GM21515 (cell line): ENCODE results near the gene ZNF217.
"Not testable (repeated sequence)": the region's sequence is repeated elsewhere in the genome, so short reads cannot be mapped to it uniquely, and the experiment has no call there.

Source experiments
- ATAC-seq: cut with Tn5 transposase; IDR thresholded peaks from one replicate; pipeline ENCODE4 v1.9.1; 2021; ENCODE audit not compliant: unreplicated experiment

Gene ZNF217

DNA sequence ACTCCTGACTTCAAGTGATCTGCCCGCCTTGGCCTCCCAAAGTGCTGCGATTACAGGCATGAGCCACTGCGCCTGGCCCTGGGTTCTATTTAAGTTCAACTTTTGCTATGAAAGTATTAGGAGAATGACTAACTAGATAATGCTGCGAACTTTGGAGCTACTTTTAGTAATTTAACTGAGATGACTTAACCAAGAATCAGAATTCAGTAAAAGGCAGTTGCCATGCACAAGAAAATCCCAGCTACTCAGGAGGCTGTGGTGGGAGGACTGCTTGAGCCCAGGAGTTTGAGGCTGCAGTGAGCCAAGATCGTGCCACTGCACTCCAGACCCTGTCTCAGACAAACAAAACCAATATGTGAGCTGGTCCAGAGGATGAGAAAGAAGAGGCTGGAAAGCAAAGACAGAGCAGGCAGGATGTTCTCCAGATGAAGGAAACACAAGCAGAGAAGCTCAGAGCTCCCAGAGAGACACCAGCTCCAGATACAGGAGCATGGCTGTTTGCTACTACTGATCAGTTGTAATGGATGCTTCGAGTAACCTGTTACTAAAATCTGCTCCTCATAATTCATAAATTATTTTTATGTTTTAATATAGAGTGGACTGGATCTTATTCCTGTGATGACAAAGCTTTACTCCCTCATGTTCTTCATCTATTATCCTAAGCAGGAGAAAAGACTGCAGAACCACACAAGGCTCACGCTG is 23.9 kb downstream of the ZNF217 start:
- no peak for ATAC-seq

DNA sequence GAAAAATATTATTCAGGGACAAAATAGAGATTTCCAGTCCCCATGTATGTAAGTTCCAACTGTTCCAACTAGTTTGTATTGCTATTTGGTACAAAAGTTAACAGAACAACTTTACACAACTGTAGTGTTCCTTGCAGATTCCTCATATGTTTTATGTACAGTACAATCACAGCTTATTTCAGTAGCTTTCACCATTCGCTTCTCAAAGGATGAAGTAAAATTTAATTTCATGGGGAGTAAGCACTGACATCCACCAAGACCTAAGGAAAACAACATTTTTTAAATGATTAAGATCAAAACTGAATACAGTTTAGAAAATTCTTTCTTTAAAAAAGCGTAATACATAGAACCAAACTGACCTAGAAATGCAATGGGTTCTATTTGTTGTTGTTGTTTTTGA is 24.6 kb downstream of the ZNF217 start:
- ATAC-seq, result no peak

DNA sequence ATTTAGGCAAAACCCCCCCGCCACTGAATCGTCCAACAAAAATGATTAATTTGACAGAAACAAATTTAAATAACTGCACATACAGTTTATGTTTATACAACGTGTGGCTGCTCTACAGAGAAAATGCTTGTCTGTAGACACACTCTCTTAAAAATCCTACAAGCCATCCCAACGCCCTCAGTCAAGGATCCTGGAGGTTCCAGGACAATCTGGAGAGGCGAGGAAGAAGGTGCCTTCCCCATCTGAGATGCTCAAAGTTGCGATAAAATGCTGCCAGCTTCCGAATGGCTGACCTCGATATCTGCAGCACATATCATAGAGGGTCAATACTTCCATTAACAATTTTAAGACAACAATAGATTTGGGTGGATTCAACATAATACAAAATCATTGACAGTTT is 25.3 kb downstream of the ZNF217 start:
- no peak for ATAC-seq

DNA sequence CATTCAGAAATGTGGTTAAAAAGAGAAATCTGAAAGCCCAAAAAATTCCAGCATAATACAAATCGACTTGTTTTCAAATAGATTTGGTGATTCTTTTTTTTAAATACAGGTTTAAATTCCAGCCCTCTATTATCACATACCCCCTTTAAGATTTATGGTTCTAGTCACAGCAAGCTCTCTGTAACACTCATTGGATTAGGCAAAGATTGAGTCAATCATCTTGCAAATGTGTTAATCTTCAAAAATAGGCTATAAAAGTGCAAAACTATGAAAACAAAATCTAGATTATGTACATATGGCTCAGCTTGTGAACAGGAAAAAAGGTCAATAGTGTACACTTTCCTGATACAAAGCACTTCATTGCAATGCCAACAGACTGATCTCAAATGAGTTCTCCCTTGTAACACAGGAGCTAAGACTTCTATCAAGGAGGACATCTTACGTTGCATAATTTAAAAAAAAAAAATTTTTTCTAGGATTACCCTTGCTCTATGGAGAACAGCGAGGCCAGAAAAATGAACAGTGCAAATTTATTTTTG is 26.2 kb downstream of the ZNF217 start:
- no peak for ATAC-seq

DNA sequence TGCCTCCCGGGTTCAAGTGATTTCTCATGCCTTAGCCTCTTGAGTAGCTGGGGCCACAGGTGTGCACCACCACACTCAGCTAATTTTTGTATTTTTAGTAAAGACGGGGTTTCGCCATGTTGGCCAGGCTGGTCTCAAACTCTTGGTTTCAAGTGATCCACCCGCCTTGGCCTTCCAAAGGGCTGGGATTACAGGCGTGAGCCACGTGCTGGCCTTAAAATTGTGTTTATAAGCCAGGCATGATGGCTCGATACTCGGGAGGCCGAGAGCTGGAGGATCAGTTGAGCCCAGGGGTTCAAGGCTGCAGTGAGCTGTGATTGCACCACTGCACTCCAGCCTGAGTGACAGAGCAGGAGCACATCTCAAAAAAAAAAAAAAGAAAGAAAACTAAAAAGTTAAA is 27.0 kb downstream of the ZNF217 start:
- ATAC-seq, result not testable (repeated sequence)

DNA sequence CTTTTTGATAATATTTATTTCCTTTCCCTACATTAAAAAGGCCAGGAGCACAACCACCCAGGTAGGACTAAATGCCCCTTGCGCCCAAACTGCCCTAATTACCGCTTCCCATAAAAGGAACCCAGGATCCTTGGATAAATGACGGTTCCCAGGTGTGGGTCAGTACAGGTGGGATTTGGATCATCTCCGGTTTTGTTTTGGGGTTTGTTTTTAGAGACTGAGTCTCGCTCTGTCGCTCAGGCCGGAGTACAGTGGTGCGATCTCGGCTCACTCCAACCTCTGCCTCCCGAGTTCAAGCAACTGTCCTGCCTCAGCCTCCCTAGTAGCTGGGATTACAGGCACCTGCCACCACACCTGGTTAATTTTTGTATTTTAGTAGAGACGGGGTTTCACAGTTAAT is 28.4 kb downstream of the ZNF217 start:
- no peak for ATAC-seq

DNA sequence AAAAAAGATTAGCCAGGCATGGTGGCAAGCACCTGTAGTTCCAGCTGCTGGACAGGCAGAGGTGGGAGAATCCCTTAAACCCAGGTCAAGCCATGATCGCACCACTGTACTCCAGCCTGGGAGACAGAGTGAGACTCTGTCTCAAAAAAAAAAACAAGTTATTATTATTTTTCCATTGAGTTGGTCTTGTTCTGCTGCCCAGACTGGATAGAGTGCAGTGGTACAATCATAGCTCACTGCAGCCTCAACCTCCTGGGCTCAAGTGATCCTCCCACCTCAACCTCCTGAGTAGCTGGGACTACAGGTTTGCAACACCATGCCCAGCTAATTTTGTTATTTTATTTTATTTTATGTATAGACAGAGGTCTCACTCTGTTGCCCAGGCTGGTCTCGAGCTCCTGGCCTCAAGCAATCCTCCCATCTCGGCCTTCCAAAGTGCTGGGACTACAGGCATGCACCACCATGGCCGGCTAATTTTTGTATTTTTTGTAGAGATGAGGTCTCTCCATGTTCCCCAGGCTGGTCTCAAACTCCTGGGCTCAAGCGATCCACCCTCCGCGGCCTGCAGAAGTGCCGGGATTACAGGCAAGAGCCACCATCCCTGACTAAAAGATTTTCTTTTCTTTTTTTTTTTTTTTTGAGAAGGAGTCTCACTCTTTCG is 31.4 kb downstream of the ZNF217 start:
- not testable (repeated sequence) for ATAC-seq

DNA sequence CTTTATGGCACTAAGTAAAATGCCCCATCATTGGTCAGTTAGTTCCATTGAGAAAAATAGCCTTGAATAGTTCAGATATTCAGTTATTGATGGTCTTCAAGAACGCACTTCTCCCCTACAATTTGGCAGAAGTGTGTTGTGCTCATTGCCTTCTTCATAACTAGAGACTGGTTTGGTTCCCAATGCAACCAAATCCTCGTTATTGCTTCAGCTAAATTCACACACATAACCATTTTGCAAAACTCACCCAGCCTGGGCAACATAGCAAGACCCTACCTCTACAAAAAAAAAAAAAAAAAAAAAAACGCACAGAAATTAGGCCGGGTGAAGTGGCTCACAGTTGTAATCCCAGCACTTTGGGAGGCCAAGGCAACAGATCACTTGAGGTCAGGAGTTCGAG is 32.1 kb downstream of the ZNF217 start:
- ATAC-seq, result no peak

DNA sequence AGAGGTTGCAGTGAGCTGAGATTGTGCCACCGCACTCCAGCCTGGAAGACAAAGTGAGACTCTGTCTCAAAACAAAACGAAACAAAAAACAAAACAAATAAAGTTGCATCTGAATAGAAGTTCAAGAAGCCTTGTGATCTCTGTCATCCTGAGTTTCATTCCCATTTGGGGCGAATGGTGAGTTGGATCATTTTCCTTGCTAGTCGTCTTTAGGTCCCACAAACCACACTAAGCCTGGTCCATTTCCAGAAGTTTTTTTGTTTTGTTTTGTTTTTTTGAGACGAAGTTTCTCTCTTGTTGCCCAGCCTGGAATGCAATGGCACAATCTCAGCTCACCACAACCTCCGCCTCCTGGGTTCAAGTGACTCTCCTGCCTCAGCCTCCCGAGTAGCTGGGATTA is 33.8 kb downstream of the ZNF217 start:
- no peak for ATAC-seq

DNA sequence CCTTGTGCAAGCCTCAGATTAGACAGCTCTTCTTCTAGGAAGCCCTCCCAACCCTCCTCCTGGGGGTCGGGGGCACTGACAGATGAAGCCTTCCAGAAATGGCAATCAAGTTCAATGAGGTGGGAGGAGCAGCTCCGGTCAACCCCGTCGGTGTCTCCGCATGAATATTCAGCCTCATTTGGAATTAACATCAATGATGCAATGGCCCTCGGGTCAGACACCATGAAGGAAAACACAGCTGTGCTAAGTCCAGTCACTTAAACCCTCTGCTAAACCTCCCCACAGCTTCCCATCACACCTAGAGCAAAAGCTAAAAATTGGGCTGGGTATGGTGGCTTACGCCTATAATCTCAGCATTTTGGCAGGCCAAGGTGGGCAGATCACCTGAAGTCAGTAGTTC is 36.5 kb downstream of the ZNF217 start:
- no peak for ATAC-seq

DNA sequence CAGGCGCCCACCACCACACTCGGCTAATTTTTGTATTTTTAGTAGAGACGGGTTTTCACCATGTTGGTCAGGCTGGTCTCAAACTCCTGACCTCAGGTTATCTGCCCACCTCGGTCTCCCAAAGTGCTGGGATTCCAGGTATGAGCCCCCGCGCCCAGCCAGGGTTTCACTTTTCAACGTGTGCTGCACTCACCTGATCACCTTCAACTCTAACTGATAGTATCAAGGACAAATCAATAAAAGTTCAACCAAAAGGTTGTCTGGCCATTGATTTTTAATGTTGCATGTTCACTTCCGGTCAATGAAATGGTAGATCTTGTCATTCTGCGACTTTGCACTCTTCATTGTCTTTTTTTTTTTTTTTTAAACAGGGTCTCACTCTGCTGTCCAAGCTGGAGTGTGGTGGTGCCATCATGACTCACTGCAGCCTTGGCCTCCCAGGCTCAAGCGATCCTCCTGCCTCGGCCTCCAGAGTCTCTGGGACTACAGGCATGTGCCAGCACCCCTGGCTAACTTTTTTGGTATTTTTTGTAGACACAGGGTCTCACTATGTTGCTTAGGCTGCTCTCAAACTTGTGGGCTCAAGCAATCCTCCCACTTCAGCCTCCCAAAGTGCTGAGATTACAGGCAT is 37.3 kb downstream of the ZNF217 start:
- no peak for ATAC-seq

DNA sequence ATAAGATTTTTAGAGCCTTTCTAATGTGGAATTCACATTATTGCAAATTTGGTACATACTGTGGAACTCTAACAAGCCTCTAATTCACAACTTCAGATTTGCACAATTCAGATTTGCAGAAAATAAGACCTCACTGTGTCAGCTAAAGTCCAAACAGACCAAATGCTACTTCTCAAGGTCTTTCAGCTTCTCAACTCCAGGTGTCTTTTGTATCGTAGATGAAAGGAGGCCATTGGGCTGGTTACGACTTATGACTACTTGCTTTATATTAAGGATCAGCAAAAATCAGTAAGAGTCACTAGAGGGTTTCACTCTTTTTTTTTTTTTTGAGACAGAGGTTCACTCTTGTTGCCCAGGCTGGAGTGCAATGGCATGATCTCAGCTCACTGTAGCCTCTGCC is 37.8 kb downstream of the ZNF217 start:
- no peak for ATAC-seq

DNA sequence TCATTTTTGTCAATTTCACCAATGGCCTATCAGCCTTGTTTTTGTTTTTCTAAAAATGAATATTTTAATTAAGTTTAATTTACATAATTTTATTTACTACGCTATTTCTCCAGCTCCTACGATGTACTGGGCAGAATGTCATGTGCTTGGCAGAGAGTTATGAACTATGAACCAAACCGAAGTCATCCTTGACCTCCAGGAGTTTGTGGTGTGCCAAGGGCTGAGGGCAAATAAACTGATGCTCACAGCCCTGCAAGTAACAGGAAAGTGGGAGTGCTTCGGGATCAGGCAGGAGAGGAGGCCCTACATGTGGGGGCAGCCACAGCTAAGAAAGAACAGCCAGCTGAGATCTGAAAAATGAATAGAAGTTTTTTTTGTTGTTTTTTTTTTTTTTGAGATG is 38.6 kb downstream of the ZNF217 start:
- ATAC-seq, result no peak

DNA sequence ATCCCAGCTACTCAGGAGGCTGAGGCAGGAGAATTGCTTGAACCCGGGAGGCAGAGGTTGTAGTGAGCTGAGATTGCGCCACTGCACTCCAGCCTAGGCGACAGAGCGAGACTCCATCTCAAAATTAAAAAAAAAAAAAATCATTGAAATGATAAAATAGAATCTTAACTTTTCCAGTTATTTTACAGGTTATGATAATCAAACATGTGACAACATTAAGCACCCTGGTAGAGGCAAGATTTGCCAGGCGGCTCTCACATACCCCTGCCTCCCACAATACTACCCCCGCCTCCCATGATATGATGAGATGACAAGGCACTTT is 41.1 kb downstream of the ZNF217 start:
- ATAC-seq, result not testable (repeated sequence)

DNA sequence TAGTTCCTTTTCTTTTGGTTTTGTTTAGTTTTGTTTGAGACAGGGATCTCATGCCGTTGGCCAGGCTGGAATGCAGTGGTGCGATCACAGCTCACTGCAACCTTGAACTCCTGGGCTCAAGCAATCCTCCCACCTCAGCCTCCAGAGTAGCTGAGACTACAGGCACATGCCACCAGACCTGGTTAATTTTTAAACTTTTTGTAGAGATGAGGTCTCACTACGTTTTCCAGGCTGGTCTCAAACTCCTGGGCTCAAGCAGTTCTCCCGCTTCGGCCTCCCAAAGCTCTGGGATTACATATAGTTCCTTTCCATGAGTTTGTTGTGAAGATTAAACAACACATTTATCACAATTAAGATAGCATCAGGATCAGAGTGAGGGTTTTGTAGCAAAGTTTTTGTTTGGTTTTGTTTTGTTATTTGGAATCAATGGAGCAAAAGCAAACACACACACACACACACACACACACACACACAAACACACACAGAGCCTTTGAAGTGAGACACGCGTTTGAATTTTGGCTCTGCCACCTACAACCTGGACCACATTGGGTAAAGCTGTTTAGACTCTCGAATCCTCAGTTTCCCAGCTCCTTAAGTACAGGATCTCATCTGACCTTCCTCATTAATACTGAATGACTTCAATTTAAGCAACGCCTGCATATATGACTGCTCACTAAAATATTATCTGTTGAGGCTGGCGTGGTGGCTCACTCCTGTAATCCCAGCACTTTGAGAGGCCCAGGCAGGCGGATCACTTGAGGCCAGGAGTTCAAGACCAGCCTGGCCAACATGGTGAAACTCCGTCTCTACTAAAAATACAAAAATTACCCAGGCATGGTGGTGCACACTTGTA is 41.7 kb downstream of the ZNF217 start:
- not testable (repeated sequence) for ATAC-seq

DNA sequence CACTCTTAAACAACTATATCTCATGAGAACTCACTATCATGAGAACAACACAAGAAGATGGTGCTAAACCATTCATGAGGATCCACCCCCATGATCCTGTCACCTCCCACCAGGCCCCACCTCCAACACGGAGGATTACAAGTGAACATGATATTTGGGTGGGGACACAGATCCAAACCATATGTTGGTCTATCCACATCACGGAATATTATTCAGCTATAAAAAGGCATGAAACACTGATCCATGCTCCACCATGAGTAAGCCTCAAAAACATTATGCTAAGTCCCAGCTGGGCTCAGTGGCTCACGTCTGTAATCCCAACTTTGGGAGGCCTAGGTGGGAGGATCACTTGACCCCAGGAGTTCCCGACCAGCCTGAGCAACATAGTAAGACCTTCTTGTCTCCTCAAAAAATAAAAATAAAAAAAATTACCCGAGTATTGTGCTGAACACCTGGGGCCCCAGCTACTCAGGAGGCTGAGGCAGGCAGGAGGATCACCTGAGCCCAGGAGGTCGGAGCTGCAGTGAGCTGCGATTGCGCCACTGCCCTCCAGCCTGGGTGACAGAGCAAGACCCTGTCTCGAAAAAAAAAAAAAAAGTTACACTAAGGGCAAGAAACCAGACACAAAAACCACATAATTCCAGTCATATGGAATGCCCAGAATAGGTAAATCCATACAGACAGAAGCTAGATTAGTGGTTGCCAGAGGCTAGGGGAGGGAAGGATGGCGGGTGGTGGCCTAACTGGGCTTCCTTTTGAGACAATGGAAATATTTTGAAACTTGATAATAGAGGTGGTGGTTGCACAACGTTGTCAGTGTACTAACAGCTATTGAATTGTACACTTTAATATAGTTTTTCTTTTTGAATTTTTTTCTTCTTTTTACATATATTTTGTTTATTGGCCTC is 43.1 kb downstream of the ZNF217 start:
- ATAC-seq, result no peak

DNA sequence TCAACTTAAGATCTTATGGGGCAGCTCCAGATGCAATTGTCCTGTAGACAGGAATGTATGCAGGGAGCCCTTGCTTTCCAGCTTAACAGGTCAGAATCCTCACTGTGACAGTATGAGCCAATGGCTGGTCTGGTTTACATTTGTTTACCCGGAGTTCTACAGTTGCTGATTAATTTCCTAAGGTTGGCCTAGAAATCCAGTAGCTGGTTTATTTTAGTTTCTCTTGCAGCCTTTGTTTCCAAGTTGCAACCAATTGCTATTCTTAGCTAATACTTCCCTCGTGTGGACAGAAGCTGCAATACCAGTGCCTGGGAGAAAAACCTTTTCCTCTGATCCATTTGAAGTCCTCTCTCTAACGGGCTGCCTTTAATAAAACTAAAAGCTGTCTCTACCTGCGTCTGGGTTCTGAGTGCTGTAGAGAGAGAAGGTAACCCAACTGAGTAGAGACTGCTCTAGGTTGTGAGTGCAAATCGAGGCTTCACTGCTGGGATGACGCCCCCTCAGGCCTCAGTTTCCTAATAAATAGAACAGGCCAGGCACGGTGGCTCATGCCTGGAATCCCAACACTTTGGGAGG is 45.9 kb downstream of the ZNF217 start:
- no peak for ATAC-seq

DNA sequence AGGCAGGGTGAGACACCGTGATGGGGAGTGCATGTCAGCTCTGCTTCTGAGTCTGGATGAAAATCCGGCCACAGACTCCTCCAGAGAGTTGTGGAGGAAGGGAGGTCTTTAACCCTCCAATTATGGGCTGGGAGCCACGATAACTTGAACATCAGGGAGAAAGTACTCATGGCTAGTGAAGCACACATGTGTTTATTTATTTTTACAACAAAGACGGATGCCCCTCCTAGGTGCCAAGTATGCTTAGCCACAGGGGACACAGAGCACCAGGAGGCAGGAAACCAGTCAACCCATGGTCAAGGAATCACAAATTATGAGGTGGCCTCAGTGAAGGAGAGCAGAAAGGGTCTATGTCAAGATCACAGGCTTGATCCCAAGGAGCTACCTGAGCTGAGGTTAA is 54.1 kb downstream of the ZNF217 start:
- ATAC-seq, result no peak

DNA sequence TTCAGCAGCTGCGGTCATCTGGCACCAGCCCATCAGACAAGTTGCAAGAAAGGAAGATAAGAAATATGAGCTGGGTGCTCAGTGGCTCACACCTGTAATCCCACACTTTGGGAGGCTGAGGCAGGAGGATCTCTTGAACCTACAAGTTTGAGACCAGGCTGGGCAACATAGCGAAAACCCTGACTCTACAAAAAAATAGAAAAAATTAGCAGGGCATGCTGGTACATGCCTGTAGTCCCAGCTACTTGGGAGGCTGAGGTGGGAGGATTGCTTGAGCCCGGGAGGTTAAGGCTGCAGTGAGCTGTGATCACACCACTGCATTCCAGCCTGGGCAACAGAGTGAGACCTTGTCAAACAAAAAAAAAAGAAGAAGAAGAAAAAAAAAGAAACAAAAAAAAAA is 57.3 kb downstream of the ZNF217 start:
- not testable (repeated sequence) for ATAC-seq

DNA sequence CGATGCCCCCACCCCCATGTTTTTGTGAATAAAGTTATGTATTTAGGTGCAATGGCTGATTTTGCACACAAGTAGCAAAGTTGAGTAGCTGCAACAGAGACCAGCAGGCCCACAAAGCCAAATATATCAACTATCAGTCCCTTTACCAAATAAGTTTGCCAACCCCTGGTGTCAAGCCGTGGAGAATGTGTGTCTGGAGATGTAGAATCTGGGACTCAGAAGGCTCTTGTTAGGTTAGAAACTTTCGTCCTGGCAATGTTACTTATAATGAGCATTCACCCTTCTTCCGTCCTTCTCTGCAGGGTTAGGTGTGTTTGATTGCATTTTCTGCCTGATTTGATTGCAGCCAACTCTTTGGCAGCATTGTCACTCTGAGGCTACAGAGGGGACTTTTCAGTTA is 57.8 kb downstream of the ZNF217 start:
- ATAC-seq, result no peak
